Neural cell (in vitro differentiated cells): ENCODE results near the gene RUBCNL. TPM values are rescaled to one million over a fixed set of nuclear protein-coding genes. Genes with fewer than 3 reads are reported as not detected.

Experiments used
- H2AFZ ChIP-seq: fragments of 200-600, 300-800 bp; sonication (generic), shearing (Covaris generic); 2 replicates; pipeline ENCODE4 v1.6.0; 2014; ENCODE audit warnings: low read depth, mild to moderate bottlenecking, antibody characterized with exemption, low read length, moderate library complexity
- H3F3A ChIP-seq: fragments of 200-600 bp; shearing (Covaris generic); 2 replicates; pipeline ENCODE4 v1.6.1; 2016; ENCODE audit warnings: mild to moderate bottlenecking, moderate library complexity, mixed read lengths, antibody characterized with exemption, low read length; ENCODE audit not compliant: insufficient read depth, poor library complexity, severe bottlenecking
- H3K27ac ChIP-seq: fragments of 200-600, 300-800 bp; sonication (generic), shearing (Covaris generic); 2 replicates; pipeline ENCODE4 v1.5.1; 2014; ENCODE audit warnings: mild to moderate bottlenecking, low read length, moderate library complexity
- H3K27me3 ChIP-seq: fragments of 300-800, 200-600 bp; sonication (generic), shearing (Covaris generic); 2 replicates; pipeline ENCODE4 v1.6.0; 2014; ENCODE audit warnings: mild to moderate bottlenecking, low read depth, low read length, moderate library complexity; ENCODE audit not compliant: insufficient read depth
- H3K36me3 ChIP-seq: fragments of 300-800, 200-600 bp; sonication (generic), shearing (Covaris generic); 2 replicates; pipeline ENCODE4 v1.5.1; 2014; ENCODE audit warnings: mild to moderate bottlenecking, antibody characterized with exemption, low read length, moderate library complexity; ENCODE audit not compliant: insufficient read depth
- H3K4me2 ChIP-seq: fragments of 300-800, 200-600 bp; sonication (generic), shearing (Covaris generic); 2 replicates; pipeline ENCODE4 v1.6.0; 2014; ENCODE audit warnings: mild to moderate bottlenecking, low read length
- H3K4me3 ChIP-seq: fragments of 300-800, 200-600 bp; sonication (generic), shearing (Covaris generic); 2 replicates; pipeline ENCODE4 v1.5.1; 2014; ENCODE audit warnings: mild to moderate bottlenecking, low read length, moderate library complexity
- H3K79me2 ChIP-seq: fragments of 200-600 bp; shearing (Covaris generic); replicated peaks from 2 replicates; pipeline ENCODE4 v1.6.0; 2014; ENCODE audit warnings: mild to moderate bottlenecking, low read length, moderate library complexity; ENCODE audit not compliant: insufficient read depth
- H3K9ac ChIP-seq: fragments of 300-800, 200-600 bp; sonication (generic), shearing (Covaris generic); 2 replicates; pipeline ENCODE4 v1.6.1; 2016; ENCODE audit warnings: mild to moderate bottlenecking, low read length, mixed read lengths
- H3K9me2 ChIP-seq: fragments of 200-600 bp; shearing (Covaris generic); 2 replicates; pipeline ENCODE4 v1.6.1; 2016; ENCODE audit warnings: mild to moderate bottlenecking, low read length, mixed read lengths; ENCODE audit not compliant: insufficient read depth
- H3K9me3 ChIP-seq: fragments of 200-600, 300-800 bp; sonication (generic), shearing (Covaris generic); 2 replicates; pipeline ENCODE4 v1.6.1; 2016; ENCODE audit warnings: mild to moderate bottlenecking, mixed run types, low read length, moderate library complexity, mixed read lengths
- H4K20me1 ChIP-seq: fragments of 200-600 bp; shearing (Covaris generic); 2 replicates; pipeline ENCODE4 v1.6.1; 2016; ENCODE audit warnings: mild to moderate bottlenecking, mixed run types; ENCODE audit not compliant: insufficient read depth
- CTCF ChIP-seq: fragments of 450-650 bp; IDR thresholded peaks from 2 replicates; pipeline ENCODE4 v1.5.1; 2014; ENCODE audit warnings: antibody characterized with exemption, mild to moderate bottlenecking, moderate library complexity; ENCODE audit not compliant: poor library complexity, severe bottlenecking
- EP300 ChIP-seq: fragments of 450-650 bp; conservative IDR thresholded peaks from 2 replicates; pipeline ENCODE4 v1.6.1; 2014; ENCODE audit warnings: antibody characterized with exemption, mild to moderate bottlenecking, moderate library complexity; ENCODE audit not compliant: poor library complexity, severe bottlenecking
- EZH2 ChIP-seq: fragments of 200-600, 300-800 bp; shearing (Covaris generic), sonication (generic); IDR thresholded peaks from 2 replicates; pipeline ENCODE4 v1.6.1; 2014; ENCODE audit warnings: antibody characterized with exemption, low read length, borderline replicate concordance, mild to moderate bottlenecking; ENCODE audit not compliant: insufficient read depth, poor library complexity, severe bottlenecking
- MXI1 ChIP-seq: fragments of 450-650 bp; conservative IDR thresholded peaks from 2 replicates; pipeline ENCODE4 v1.6.1; 2014; ENCODE audit warnings: antibody characterized with exemption, mild to moderate bottlenecking; ENCODE audit not compliant: poor library complexity, severe bottlenecking
- POLR2AphosphoS5 ChIP-seq: IDR thresholded peaks from 2 replicates; pipeline ENCODE4 v1.6.1; 2012
- RAD21 ChIP-seq: fragments of 450-650 bp; conservative IDR thresholded peaks from 2 replicates; pipeline ENCODE4 v1.6.1; 2014; ENCODE audit warnings: antibody characterized with exemption, mild to moderate bottlenecking, moderate library complexity
- REST ChIP-seq: IDR thresholded peaks from 2 replicates; pipeline ENCODE4 v1.6.1; 2012; ENCODE audit warnings: borderline replicate concordance
- SMC3 ChIP-seq: fragments of 450-650 bp; conservative IDR thresholded peaks from 2 replicates; pipeline ENCODE4 v1.6.1; 2014; ENCODE audit warnings: antibody characterized with exemption, mild to moderate bottlenecking, moderate library complexity; ENCODE audit not compliant: poor library complexity
- TAF1 ChIP-seq: IDR thresholded peaks from 2 replicates; pipeline ENCODE4 v1.6.1; 2012; ENCODE audit warnings: low read depth
- polyA plus RNA-seq: library from polyadenylated mRNA; depleted of rRNA; stranded (reverse); fragments of >200 nt; gene quantifications from 2 replicates; pipeline ENCODE4 v1.2.3, GENCODE V29; 2014

RUBCNL gene
- polyA plus RNA-seq, 1 donor from 2014 or later, result not detected

GRCh38 chr13:46396341-46396740 lies 9.3 kb upstream of the RUBCNL start:
- Histone ChIP-seq H3K36me3 (no peaks in the 10 kb centered on the region), H3K27me3 (no peaks in the 10 kb centered on the region), H3K9ac (no peak overlapping the region), H3K9me2 (no peaks in the 10 kb centered on the region), H3K27ac (no peak overlapping the region), H3K9me3 (no peaks in the 10 kb centered on the region), H3K4me3 (no peak overlapping the region), H2AFZ (no peak overlapping the region), H3F3A (no peaks in the 10 kb centered on the region), H3K79me2 (no peaks in the 10 kb centered on the region), H3K4me2 (no peak overlapping the region), H4K20me1 (no peaks in the 10 kb centered on the region)
- TF ChIP-seq TAF1 (no peak), REST (no peak), EZH2 (no peak), EP300 (no peak), RAD21 (no peak), MXI1 (no peak), CTCF (no peak), POLR2AphosphoS5 (no peak), SMC3 (no peak)

GRCh38 chr13:46392967-46393366 lies 5.9 kb upstream of the RUBCNL start:
- H3K79me2 ChIP-seq, result no peaks in the 10 kb centered on the region
- no peaks in the 10 kb centered on the region for H3K9me2 ChIP-seq
- no peak overlapping the region for H3K4me2 ChIP-seq
- TF ChIP-seq POLR2AphosphoS5 (no peak), EZH2 (no peak), EP300 (no peak), TAF1 (no peak), MXI1 (no peak), REST (no peak), RAD21 (no peak), SMC3 (no peak), CTCF (no peak)
- no peaks in the 10 kb centered on the region for H4K20me1 ChIP-seq
- H3K27ac ChIP-seq, result no peak overlapping the region
- peaks cover 15% of the 10 kb centered on the region for H3K27me3 ChIP-seq
- no peaks in the 10 kb centered on the region for H3K9me3 ChIP-seq
- H2AFZ ChIP-seq, result no peak overlapping the region
- H3K4me3 ChIP-seq, result no peak overlapping the region
- no peaks in the 10 kb centered on the region for H3K36me3 ChIP-seq
- H3K9ac ChIP-seq, result no peak overlapping the region
- H3F3A ChIP-seq, result no peaks in the 10 kb centered on the region
